Stomach (tissue), 9 donors: ENCODE measurements around the gene CFAP68. TPM values are rescaled to one million over a fixed set of nuclear protein-coding genes. Genes with fewer than 3 reads are reported as not detected.

Experiments used
- DNase-seq, 2 donors: peaks; one replicate each; pipeline versions ENCODE4 v3.0.0 to v3.0.0-alpha.2; 2013 to 2019
- H3K27ac ChIP-seq, 5 donors: fragments of 200-600 bp in 4 of 5; sonication (generic) in 4 of 5; one replicate each; pipeline ENCODE4 v1.5.1; 2013 to 2019; ENCODE audit warnings: mild to moderate bottlenecking in 1 of 5, moderate library complexity in 1 of 5
- H3K27me3 ChIP-seq, 3 donors: fragments of 200-600 bp; sonication (generic); one replicate each; pipeline ENCODE4 v1.5.1; 2017 to 2019; ENCODE audit warnings: mixed run types in 1 of 3
- H3K36me3 ChIP-seq, 4 donors: fragments of 200-600 bp; sonication (generic); 1 replicate in 3 of 4; 2 replicates in 1 of 4; pipeline ENCODE4 v1.5.1; 2016 to 2019
- H3K4me1 ChIP-seq, 4 donors: fragments of 200-600 bp; sonication (generic); one replicate each; pipeline ENCODE4 v1.5.1; 2016 to 2019
- H3K4me3 ChIP-seq, 4 donors: fragments of 200-600 bp; sonication (generic) in 3 of 4; one replicate each; pipeline ENCODE4 v1.5.1; 2016 to 2019; ENCODE audit warnings: mild to moderate bottlenecking in 1 of 4
- H3K9me3 ChIP-seq, 4 donors: fragments of 200-600 bp; sonication (generic); one replicate each; pipeline ENCODE4 v1.5.1; 2016 to 2019
- EP300 ChIP-seq: sonication (generic); formaldehyde crosslinking; IDR thresholded peaks from one replicate; pipeline ENCODE4 v1.6.1; 2017; ENCODE audit warnings: antibody characterized with exemption
- POLR2A ChIP-seq, 4 donors: fragments of 450-650 bp; IDR thresholded peaks; one replicate each; pipeline ENCODE4 v1.6.1; 2016; ENCODE audit warnings: antibody characterized with exemption in 4 of 4, control low read depth in 2 of 4, mild to moderate bottlenecking in 1 of 4, moderate library complexity in 1 of 4
- POLR2AphosphoS5 ChIP-seq, 3 donors: sonication (generic); formaldehyde crosslinking; IDR thresholded peaks; one replicate each; pipeline ENCODE4 v1.6.1; 2016; ENCODE audit warnings: antibody characterized with exemption in 3 of 3
- WGBS, 5 donors: extraction: QIAGEN DNeasy Blood & Tissue Kit in 3 of 5; methylation state at CpG; one replicate each; pipeline versions ENCODE4 v1.1.5 to v1.1.7; 2013 to 2018; 5-methylcytosine and 5-hydroxymethylcytosine counted together
- intact Hi-C: fragments of 100-400 bp; cut with DNase I; formaldehyde crosslinking; loops from one replicate; pipeline ENCODE4 v1.15.1; 2023; ENCODE audit warnings: low total_unique reads
- polyA plus RNA-seq, 3 donors: library from polyadenylated mRNA; stranded (reverse); fragments of 200-250 nt; gene quantifications; one replicate each; pipeline ENCODE4 v1.2.3, GENCODE V29; 2013
- total RNA-seq, 5 donors: library from RNA; depleted of rRNA; stranded (reverse); fragments of >200 nt; gene quantifications; one replicate each; pipeline versions ENCODE4 v1.1.0 to v1.2.3, GENCODE V29; 2014 to 2016
- TF ChIP-seq, protein P1 (sequence below), 7 experiments: fragments of 450-650 bp in 4 of 7; fragments of 200-600 bp in 3 of 7; sonication (generic) in 3 of 7; IDR thresholded peaks; one replicate each; pipeline ENCODE4 v1.5.1; 2016 to 2019; ENCODE audit warnings: antibody characterized with exemption in 7 of 7, control low read depth in 2 of 7, mild to moderate bottlenecking in 1 of 7
- donor health status: healthy with polysubstance abuse.
- donor health status: Bipolar disorder and iron deficiency.
- donor health status: healthy.

The CFAP68 gene
- total and polyA plus RNA-seq, 8 donors = 3.9 to 51.9 (median 40.2) TPM; not detected in 1

DNA sequence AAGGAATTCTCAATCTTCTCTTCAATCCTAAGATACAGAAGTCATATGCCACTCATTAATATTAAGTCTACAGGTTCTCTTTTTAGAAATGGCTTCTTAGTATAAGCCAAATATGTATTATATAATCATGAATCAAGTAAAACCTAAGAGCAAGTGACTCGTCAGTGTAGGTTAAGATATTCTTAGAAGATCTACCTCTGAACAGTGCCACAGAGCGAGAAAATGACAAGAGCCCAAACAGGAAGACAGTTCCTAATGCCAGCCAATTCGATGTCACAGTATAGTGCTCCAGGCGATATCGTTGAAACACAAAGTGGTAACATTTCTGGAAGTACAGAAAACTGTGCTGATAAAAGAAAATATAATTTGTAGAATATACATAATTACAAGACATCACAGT is 41.3 kb upstream of the CFAP68 start:
- no peaks in the 10 kb centered on the region for H3K9me3 ChIP-seq
- DNase-seq = no peak
- peaks cover 4 to 56% (median 49%) of the 10 kb centered on the region in 4 donors for H3K36me3 ChIP-seq
- no peak overlapping the region for H3K4me3 ChIP-seq
- H3K4me1 ChIP-seq = peaks cover 0 to 33% (median 16%) of the 10 kb centered on the region in 4 donors
- 94 to 97% (median 94%) methylated on average over 5 of the region's 5 CpGs for WGBS, 5 donors
- H3K27ac ChIP-seq = no peak overlapping the region
- no peaks in the 10 kb centered on the region for H3K27me3 ChIP-seq
- TF ChIP-seq EP300 = no peak
- TF ChIP-seq POLR2A (IDR thresholded peaks at IDR 0.05) = no peak
- intact Hi-C loops = no loop called here

DNA sequence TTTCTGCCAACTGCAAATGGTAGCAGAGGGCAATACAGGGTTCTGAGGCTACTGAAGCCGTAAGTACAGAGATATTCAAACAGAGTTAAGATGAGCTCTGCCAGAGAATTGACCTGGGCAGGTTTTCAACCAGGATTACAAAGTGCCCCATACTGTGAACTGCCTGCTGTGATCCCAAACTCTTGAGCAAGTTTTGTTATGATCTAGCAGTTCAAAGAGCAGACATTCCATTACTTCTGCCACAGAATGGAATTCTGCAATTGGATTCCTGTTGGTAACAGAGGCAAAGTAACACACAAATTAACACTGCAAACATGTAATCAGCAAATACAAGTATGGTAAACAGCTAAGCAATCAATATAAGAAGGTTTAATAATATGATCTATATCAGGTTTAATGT is 39.2 kb upstream of the CFAP68 start:
- H3K27me3 ChIP-seq = no peaks in the 10 kb centered on the region
- DNase-seq = no peak
- peak overlapping the region in 1 of 5 donors; percentile 32 for H3K27ac ChIP-seq
- H3K36me3 ChIP-seq = peaks cover 15 to 65% (median 59%) of the 10 kb centered on the region in 4 donors
- intact Hi-C loops = loop anchor here (10.0 kb wide), 2 partner anchors 55 to 275 kb away; no protein-coding TSS in a partner anchor
- peaks cover 0 to 33% (median 14%) of the 10 kb centered on the region in 4 donors for H3K4me1 ChIP-seq
- TF ChIP-seq POLR2AphosphoS5 (IDR thresholded peaks at IDR 0.05) (no peak), POLR2A (IDR thresholded peaks at IDR 0.05) (no peak), EP300 (no peak)
- TF ChIP-seq, protein P1, sequence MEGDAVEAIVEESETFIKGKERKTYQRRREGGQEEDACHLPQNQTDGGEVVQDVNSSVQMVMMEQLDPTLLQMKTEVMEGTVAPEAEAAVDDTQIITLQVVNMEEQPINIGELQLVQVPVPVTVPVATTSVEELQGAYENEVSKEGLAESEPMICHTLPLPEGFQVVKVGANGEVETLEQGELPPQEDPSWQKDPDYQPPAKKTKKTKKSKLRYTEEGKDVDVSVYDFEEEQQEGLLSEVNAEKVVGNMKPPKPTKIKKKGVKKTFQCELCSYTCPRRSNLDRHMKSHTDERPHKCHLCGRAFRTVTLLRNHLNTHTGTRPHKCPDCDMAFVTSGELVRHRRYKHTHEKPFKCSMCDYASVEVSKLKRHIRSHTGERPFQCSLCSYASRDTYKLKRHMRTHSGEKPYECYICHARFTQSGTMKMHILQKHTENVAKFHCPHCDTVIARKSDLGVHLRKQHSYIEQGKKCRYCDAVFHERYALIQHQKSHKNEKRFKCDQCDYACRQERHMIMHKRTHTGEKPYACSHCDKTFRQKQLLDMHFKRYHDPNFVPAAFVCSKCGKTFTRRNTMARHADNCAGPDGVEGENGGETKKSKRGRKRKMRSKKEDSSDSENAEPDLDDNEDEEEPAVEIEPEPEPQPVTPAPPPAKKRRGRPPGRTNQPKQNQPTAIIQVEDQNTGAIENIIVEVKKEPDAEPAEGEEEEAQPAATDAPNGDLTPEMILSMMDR (IDR thresholded peaks at IDR 0.05) = no peak
- H3K4me3 ChIP-seq = no peak overlapping the region
- 51 to 74% (median 69%) methylated on average over 1 of the region's 1 CpG for WGBS, 5 donors
- H3K9me3 ChIP-seq = no peaks in the 10 kb centered on the region

DNA sequence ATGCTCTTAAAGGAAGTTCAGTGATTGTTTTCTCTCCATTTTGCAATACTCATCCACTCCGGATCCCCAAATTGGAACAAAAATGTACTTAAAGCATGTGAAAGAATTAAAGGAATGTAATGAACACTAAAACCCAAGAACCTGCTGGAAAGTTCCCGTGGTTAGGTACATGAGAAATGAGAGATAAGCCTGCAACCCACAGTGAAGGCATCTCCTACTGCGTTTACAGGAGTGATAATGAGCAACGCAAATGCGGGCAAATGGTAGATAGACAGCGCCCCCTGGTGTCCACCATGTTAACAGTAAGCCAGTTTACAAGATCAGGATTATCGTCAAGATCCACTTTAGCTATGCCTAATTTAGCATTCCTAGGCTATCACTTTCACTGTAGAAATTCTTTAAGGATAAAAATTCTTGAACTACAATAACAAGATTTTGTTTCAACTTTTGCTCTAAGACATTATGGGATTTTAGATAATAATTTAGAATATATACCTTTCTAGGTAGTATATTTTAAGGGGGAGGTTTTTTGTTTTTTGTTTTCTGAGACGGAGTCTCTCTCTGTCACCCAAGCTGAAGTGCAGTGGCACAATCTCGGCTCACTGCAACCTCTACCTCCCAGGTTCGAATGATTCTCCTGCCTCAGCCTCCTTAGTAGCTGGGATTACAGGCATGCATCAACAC is 37.8 kb upstream of the CFAP68 start:
- peaks cover 21 to 65% (median 57%) of the 10 kb centered on the region in 4 donors for H3K36me3 ChIP-seq
- DNase-seq = peak; percentile 93 to 94
- H3K27ac ChIP-seq = peak overlapping the region in 1 of 5 donors; percentile 49
- H3K4me1 ChIP-seq = peaks cover 0 to 25% (median 12%) of the 10 kb centered on the region in 4 donors
- no peak overlapping the region for H3K4me3 ChIP-seq
- TF ChIP-seq POLR2AphosphoS5 (IDR thresholded peaks at IDR 0.05) (peak in 2 of 3 donors; percentile 35 to 75), EP300 (no peak), POLR2A (IDR thresholded peaks at IDR 0.05) (no peak)
- TF ChIP-seq, protein P1 (IDR thresholded peaks at IDR 0.05) = peak in 5 of 7 experiments; percentile 66 to 92 (median 91)
- intact Hi-C loops = loop anchor here (10.0 kb wide), 2 partner anchors 57 to 277 kb away; no protein-coding TSS in a partner anchor
- H3K9me3 ChIP-seq = no peaks in the 10 kb centered on the region
- no peaks in the 10 kb centered on the region for H3K27me3 ChIP-seq
- 17 to 25% (median 22%) methylated on average over 10 of the region's 10 CpGs for WGBS, 5 donors

DNA sequence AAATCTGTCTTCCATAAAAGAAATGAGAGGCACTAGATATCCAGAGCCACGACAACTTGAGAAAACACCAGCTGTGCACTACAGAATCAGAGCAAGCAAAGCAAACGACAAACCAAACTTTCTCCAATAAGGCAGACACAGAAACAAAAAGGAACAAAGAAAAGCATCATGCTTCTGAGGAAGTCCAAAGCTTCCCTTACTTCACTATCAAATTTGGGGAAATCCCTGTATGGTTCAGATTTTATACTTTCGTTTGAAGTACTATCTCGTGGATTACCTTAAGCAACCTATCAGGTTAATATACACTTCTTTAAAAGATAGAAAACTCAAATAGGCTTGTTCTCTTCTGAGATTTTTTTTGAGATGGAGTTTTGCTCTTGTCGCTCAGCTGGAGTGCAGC is 35.7 kb upstream of the CFAP68 start:
- Histone ChIP-seq H3K36me3 (peaks cover 16 to 69% (median 63%) of the 10 kb centered on the region in 4 donors), H3K9me3 (no peaks in the 10 kb centered on the region), H3K27me3 (no peaks in the 10 kb centered on the region), H3K4me3 (no peak overlapping the region), H3K4me1 (peaks cover 0 to 26% (median 8%) of the 10 kb centered on the region in 4 donors), H3K27ac (no peak overlapping the region)
- WGBS, 5 donors = 72 to 86% (median 76%) methylated on average over 5 of the region's 5 CpGs
- DNase-seq = no peak
- TF ChIP-seq, protein P1 (IDR thresholded peaks at IDR 0.05) = no peak
- no peak for TF ChIP-seq EP300
- intact Hi-C loops = loop anchor here (10.0 kb wide), 2 partner anchors 59 to 279 kb away; no protein-coding TSS in a partner anchor
